Uterus (tissue), 2 donors: ENCODE results near the gene GPR137.

ENCODE experiments used
- POLR2A ChIP-seq, 2 donors: fragments of 450-650 bp; IDR thresholded peaks; one replicate each; pipeline ENCODE4 v1.6.1; 2016; ENCODE audit warnings: antibody characterized with exemption in 2 of 2, mild to moderate bottlenecking in 1 of 2, moderate library complexity in 1 of 2
- TF ChIP-seq, protein P1 (sequence below), 4 experiments: fragments of 200-600 bp in 2 of 4; fragments of 450-650 bp in 2 of 4; sonication (generic) in 2 of 4; IDR thresholded peaks; one replicate each; pipeline ENCODE4 v1.5.1; 2016 to 2019; ENCODE audit warnings: antibody characterized with exemption in 4 of 4, mild to moderate bottlenecking in 2 of 4, moderate library complexity in 1 of 4

- TF ChIP-seq, protein P1, sequence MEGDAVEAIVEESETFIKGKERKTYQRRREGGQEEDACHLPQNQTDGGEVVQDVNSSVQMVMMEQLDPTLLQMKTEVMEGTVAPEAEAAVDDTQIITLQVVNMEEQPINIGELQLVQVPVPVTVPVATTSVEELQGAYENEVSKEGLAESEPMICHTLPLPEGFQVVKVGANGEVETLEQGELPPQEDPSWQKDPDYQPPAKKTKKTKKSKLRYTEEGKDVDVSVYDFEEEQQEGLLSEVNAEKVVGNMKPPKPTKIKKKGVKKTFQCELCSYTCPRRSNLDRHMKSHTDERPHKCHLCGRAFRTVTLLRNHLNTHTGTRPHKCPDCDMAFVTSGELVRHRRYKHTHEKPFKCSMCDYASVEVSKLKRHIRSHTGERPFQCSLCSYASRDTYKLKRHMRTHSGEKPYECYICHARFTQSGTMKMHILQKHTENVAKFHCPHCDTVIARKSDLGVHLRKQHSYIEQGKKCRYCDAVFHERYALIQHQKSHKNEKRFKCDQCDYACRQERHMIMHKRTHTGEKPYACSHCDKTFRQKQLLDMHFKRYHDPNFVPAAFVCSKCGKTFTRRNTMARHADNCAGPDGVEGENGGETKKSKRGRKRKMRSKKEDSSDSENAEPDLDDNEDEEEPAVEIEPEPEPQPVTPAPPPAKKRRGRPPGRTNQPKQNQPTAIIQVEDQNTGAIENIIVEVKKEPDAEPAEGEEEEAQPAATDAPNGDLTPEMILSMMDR (IDR thresholded peaks at IDR 0.05), result no peak
- TF ChIP-seq POLR2A (IDR thresholded peaks at IDR 0.05), result peak; percentile 10 to 60
Measured at GRCh38 chr11:64305075-64305690, 19.5 kb downstream of the GPR137 start, which contains the start of gene ESRRA.
